ENCODE results near the gene CNTLN. TPM values are rescaled to one million over a fixed set of nuclear protein-coding genes. Genes with fewer than 3 reads are reported as not detected.
"Not testable (repeated sequence)": the region's sequence is repeated elsewhere in the genome, so short reads cannot be mapped to it uniquely, and the experiment has no call there.

CNTLN gene
- total and polyA plus RNA-seq, 2 experiments from 2014 or later = 3.6 to 9.2 TPM

- Histone ChIP-seq H3K27me3 (no peaks in the 10 kb centered on the region), H3K4me1 (ENCODE audit: insufficient read depth) (no peaks in the 10 kb centered on the region), H4K20me1 (ENCODE audit: insufficient read depth, poor library complexity, severe bottlenecking) (no peaks in the 10 kb centered on the region), H3K9me2 (replicated peaks; ENCODE audit: insufficient read depth) (no peaks in the 10 kb centered on the region), H3K4me2 (no peak overlapping the region), H3K9me3 (ENCODE audit: low read depth) (no peaks in the 10 kb centered on the region), H3K27ac (no peak overlapping the region), H3K4me3 (no peak overlapping the region), H3K36me3 (replicated peaks; ENCODE audit: insufficient read depth, low read depth) (no peaks in the 10 kb centered on the region), H2AFZ (no peak overlapping the region), H3K79me2 (no peaks in the 10 kb centered on the region)
- 95% methylated on average over 4 of the region's 4 CpGs for WGBS (ENCODE audit: low lambda C conversion rate, missing lambda C conversion rate)
- TF ChIP-seq, protein P1, sequence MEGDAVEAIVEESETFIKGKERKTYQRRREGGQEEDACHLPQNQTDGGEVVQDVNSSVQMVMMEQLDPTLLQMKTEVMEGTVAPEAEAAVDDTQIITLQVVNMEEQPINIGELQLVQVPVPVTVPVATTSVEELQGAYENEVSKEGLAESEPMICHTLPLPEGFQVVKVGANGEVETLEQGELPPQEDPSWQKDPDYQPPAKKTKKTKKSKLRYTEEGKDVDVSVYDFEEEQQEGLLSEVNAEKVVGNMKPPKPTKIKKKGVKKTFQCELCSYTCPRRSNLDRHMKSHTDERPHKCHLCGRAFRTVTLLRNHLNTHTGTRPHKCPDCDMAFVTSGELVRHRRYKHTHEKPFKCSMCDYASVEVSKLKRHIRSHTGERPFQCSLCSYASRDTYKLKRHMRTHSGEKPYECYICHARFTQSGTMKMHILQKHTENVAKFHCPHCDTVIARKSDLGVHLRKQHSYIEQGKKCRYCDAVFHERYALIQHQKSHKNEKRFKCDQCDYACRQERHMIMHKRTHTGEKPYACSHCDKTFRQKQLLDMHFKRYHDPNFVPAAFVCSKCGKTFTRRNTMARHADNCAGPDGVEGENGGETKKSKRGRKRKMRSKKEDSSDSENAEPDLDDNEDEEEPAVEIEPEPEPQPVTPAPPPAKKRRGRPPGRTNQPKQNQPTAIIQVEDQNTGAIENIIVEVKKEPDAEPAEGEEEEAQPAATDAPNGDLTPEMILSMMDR (IDR thresholded peaks at IDR 0.05; ENCODE audit: poor library complexity) = no peak
- TF ChIP-seq EZH2 (IDR thresholded peaks at IDR 0.05; ENCODE audit: borderline replicate concordance) (no peak), EZH2phosphoT487 (IDR thresholded peaks at IDR 0.05; ENCODE audit: low read depth, severe bottlenecking, unreplicated experiment) (no peak)
- DNase-seq (ENCODE audit: low spot score) = no peak
Observed at GRCh38 chr9:17342696-17343095, 207.9 kb downstream of the CNTLN start.

DNA sequence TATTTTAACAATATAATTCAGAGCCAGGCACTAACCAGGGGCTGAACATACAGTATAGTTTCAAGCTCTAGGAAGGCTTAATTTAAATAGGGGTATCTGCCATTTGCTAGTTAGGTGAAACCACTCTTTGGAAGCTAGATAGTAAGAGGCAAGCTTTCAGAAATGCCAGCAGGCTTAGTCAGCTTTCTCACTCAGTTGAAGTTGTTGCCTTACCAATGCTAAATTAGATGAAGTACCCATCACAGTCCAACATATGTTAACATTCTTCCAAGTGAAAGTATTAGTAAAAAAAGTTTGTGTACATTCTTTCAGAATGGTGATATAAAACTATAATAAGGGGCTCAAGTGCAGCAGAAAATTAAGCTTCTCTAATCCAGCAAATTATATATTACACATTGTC lies 215.0 kb downstream of the CNTLN start:
- H2AFZ ChIP-seq = no peak overlapping the region
- H3K27ac ChIP-seq = no peak overlapping the region
- no peaks in the 10 kb centered on the region for H4K20me1 ChIP-seq (ENCODE audit: insufficient read depth, poor library complexity, severe bottlenecking)
- H3K9me3 ChIP-seq (ENCODE audit: low read depth) = no peaks in the 10 kb centered on the region
- no peak overlapping the region for H3K4me2 ChIP-seq
- H3K4me1 ChIP-seq (ENCODE audit: insufficient read depth) = no peaks in the 10 kb centered on the region
- no peak for DNase-seq (ENCODE audit: low spot score)
- H3K36me3 ChIP-seq (replicated peaks; ENCODE audit: insufficient read depth, low read depth) = no peaks in the 10 kb centered on the region
- no peaks in the 10 kb centered on the region for H3K79me2 ChIP-seq
- H3K27me3 ChIP-seq = no peaks in the 10 kb centered on the region
- H3K9me2 ChIP-seq (replicated peaks; ENCODE audit: insufficient read depth) = no peaks in the 10 kb centered on the region
- TF ChIP-seq, protein P1 (IDR thresholded peaks at IDR 0.05; ENCODE audit: poor library complexity) = no peak
- TF ChIP-seq EZH2 (IDR thresholded peaks at IDR 0.05; ENCODE audit: borderline replicate concordance) (no peak), EZH2phosphoT487 (IDR thresholded peaks at IDR 0.05; ENCODE audit: low read depth, severe bottlenecking, unreplicated experiment) (no peak)
- no peak overlapping the region for H3K4me3 ChIP-seq

DNA sequence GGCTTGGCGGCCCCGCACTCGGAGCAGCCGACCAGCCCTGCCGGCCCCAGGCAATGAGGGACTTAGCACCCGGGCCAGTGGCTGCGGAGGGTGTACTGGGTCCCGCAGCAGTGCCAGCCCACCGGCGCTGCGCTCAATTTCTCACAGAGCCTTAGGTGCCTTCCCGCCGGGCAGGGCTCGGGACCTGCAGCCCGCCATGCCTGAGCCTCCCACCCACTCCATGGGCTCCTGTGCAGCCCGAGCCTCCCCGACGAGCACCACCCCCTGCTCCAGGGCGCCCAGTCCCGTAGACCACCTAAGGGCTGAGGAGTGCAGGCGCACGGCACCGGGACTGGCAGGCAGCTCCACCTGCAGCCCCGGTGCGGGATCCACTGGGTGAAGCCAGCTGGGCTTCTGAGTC lies 219.2 kb downstream of the CNTLN start:
- H3K9me2 ChIP-seq (replicated peaks; ENCODE audit: insufficient read depth); H3K27me3 ChIP-seq; H4K20me1 ChIP-seq (ENCODE audit: insufficient read depth, poor library complexity, severe bottlenecking); H3K79me2 ChIP-seq; H3K36me3 ChIP-seq (replicated peaks; ENCODE audit: insufficient read depth, low read depth); DNase-seq (ENCODE audit: low spot score); H3K4me2 ChIP-seq; H3K27ac ChIP-seq; H3K4me1 ChIP-seq (ENCODE audit: insufficient read depth); H3K4me3 ChIP-seq; H3K9me3 ChIP-seq (ENCODE audit: low read depth); H2AFZ ChIP-seq: not testable (repeated sequence)
- WGBS (ENCODE audit: low lambda C conversion rate, missing lambda C conversion rate) = over 99% methylated on average over 25 of the region's 25 CpGs

- Histone ChIP-seq H3K4me2 (no peak overlapping the region), H3K9me3 (ENCODE audit: low read depth) (no peaks in the 10 kb centered on the region), H3K36me3 (replicated peaks; ENCODE audit: insufficient read depth, low read depth) (no peaks in the 10 kb centered on the region), H3K79me2 (no peaks in the 10 kb centered on the region), H3K27ac (no peak overlapping the region), H3K4me3 (no peak overlapping the region), H2AFZ (no peak overlapping the region), H4K20me1 (ENCODE audit: insufficient read depth, poor library complexity, severe bottlenecking) (no peaks in the 10 kb centered on the region), H3K9me2 (replicated peaks; ENCODE audit: insufficient read depth) (no peaks in the 10 kb centered on the region), H3K4me1 (ENCODE audit: insufficient read depth) (no peaks in the 10 kb centered on the region), H3K27me3 (no peaks in the 10 kb centered on the region)
- TF ChIP-seq, protein P1 (IDR thresholded peaks at IDR 0.05; ENCODE audit: poor library complexity) = no peak
- no peak for TF ChIP-seq EZH2phosphoT487 (IDR thresholded peaks at IDR 0.05; ENCODE audit: low read depth, severe bottlenecking, unreplicated experiment)
- TF ChIP-seq EZH2 (IDR thresholded peaks at IDR 0.05; ENCODE audit: borderline replicate concordance) = no peak
- WGBS (ENCODE audit: low lambda C conversion rate, missing lambda C conversion rate) = 75% methylated on average over 2 of the region's 2 CpGs
- no peak for DNase-seq (ENCODE audit: low spot score)
Observed at GRCh38 chr9:17361378-17361777, 226.5 kb downstream of the CNTLN start.

All from hepatocyte (in vitro differentiated cells).